WTC11 (cell line): ENCODE results near the gene TTLL11. TPM values are rescaled to one million over a fixed set of nuclear protein-coding genes. Genes with fewer than 3 reads are reported as not detected.

Experiments
- ATAC-seq: fragments of 200-7000 bp; cut with Tn5 transposase; 2 replicates; pipeline ENCODE4 v1.10.0; 2021; ENCODE audit warnings: mild to moderate bottlenecking, moderate library complexity
- CTCF ChIA-PET: fragments of 300-600 bp; sonication (Branson Sonifier 250); formaldehyde crosslinking; loops from one replicate; lab custom pipeline; 2021; ENCODE audit warnings: antibody characterized with exemption; lab: Charles Lee
- POLR2A ChIA-PET: fragments of 350-600 bp; sonication (Branson Sonifier 250); formaldehyde crosslinking; loops from one replicate; lab custom pipeline; 2021; ENCODE audit warnings: antibody characterized with exemption; lab: Charles Lee
- DNase-seq: peaks from one replicate; pipeline ENCODE4 v3.0.0; 2021; ENCODE audit warnings: low spot score
- H3K27ac Mint-ChIP-seq: 2 replicates; pipeline ENCODE4 v1.8.0; 2021; ENCODE audit warnings: mixed read lengths
- H3K27me3 Mint-ChIP-seq: 2 replicates; pipeline ENCODE4 v1.8.0; 2021; ENCODE audit warnings: low read depth, mild to moderate bottlenecking, moderate library complexity, mixed read lengths
- H3K36me3 Mint-ChIP-seq: 2 replicates; pipeline ENCODE4 v1.8.0; 2021; ENCODE audit warnings: mixed read lengths
- H3K4me1 Mint-ChIP-seq: 2 replicates; pipeline ENCODE4 v1.8.0; 2022; ENCODE audit warnings: mixed read lengths
- H3K4me3 Mint-ChIP-seq: 2 replicates; pipeline ENCODE4 v1.8.0; 2021; ENCODE audit warnings: mild to moderate bottlenecking, moderate library complexity, mixed read lengths
- H3K9me3 Mint-ChIP-seq: 2 replicates; pipeline ENCODE4 v1.8.0; 2021; ENCODE audit warnings: mixed read lengths
- ATF1 ChIP-seq: sonication (generic); formaldehyde crosslinking; IDR thresholded peaks from 2 replicates; pipeline ENCODE4 v1.8.1; 2023; ENCODE audit warnings: mild to moderate bottlenecking, moderate library complexity, missing genetic modification reagents
- CREM ChIP-seq: sonication (generic); formaldehyde crosslinking; IDR thresholded peaks from 2 replicates; pipeline ENCODE4 v1.8.1; 2022; ENCODE audit warnings: mild to moderate bottlenecking, missing genetic modification reagents, moderate library complexity
- ETV6 ChIP-seq: sonication (generic); formaldehyde crosslinking; IDR thresholded peaks from 2 replicates; pipeline ENCODE4 v1.8.1; 2022; ENCODE audit warnings: mild to moderate bottlenecking, missing genetic modification reagents
- FOXJ3 ChIP-seq: sonication (generic); formaldehyde crosslinking; IDR thresholded peaks from 2 replicates; pipeline ENCODE4 v1.9.0; 2021; ENCODE audit warnings: missing genetic modification reagents, mild to moderate bottlenecking, borderline replicate concordance
- FOXP1 ChIP-seq: sonication (generic); formaldehyde crosslinking; IDR thresholded peaks from 2 replicates; pipeline ENCODE4 v1.8.0; 2022; ENCODE audit warnings: missing genetic modification reagents, mild to moderate bottlenecking, moderate library complexity, borderline replicate concordance
- IRF2 ChIP-seq: sonication (generic); formaldehyde crosslinking; IDR thresholded peaks from 2 replicates; pipeline ENCODE4 v1.8.0; 2022; ENCODE audit warnings: low read depth, missing genetic modification reagents, borderline replicate concordance
- JUN ChIP-seq: sonication (generic); formaldehyde crosslinking; IDR thresholded peaks from 2 replicates; pipeline ENCODE4 v1.8.0; 2023; ENCODE audit warnings: mild to moderate bottlenecking, missing genetic modification reagents
- MXD4 ChIP-seq: fragments of 250-450 bp; sonication (Bioruptor Pico); IDR thresholded peaks from 2 replicates; pipeline ENCODE4 v1.8.0; 2021; ENCODE audit warnings: mild to moderate bottlenecking, moderate library complexity, borderline replicate concordance
- OVOL2 ChIP-seq: fragments of 250-450 bp; sonication (Bioruptor Pico); IDR thresholded peaks from 2 replicates; pipeline ENCODE4 v1.9.0; 2021; ENCODE audit warnings: mild to moderate bottlenecking, borderline replicate concordance
- PRRX2 ChIP-seq: fragments of 250-450 bp; sonication (Bioruptor Pico); IDR thresholded peaks from 2 replicates; pipeline ENCODE4 v1.8.0; 2021; ENCODE audit warnings: mild to moderate bottlenecking
- RELA ChIP-seq: sonication (generic); formaldehyde crosslinking; IDR thresholded peaks from 2 replicates; pipeline ENCODE4 v1.8.1; 2022; ENCODE audit warnings: missing genetic modification reagents, mild to moderate bottlenecking, borderline replicate concordance
- SOX15 ChIP-seq: fragments of 250-450 bp; sonication (Bioruptor Pico); IDR thresholded peaks from 2 replicates; pipeline ENCODE4 v1.9.0; 2021; ENCODE audit warnings: mild to moderate bottlenecking
- SP1 ChIP-seq: sonication (generic); formaldehyde crosslinking; conservative IDR thresholded peaks from 2 replicates; pipeline ENCODE4 v1.8.1; 2022; ENCODE audit warnings: missing genetic modification reagents
- ZNF138 ChIP-seq: sonication (generic); formaldehyde crosslinking; conservative IDR thresholded peaks from 2 replicates; pipeline ENCODE4 v1.8.1; 2022; ENCODE audit warnings: mild to moderate bottlenecking, moderate library complexity, missing genetic modification reagents
- ZNF263 ChIP-seq: sonication (generic); formaldehyde crosslinking; IDR thresholded peaks from 2 replicates; pipeline ENCODE4 v1.8.1; 2022; ENCODE audit warnings: low read depth, mild to moderate bottlenecking, moderate library complexity, missing genetic modification reagents
- total RNA-seq: library from RNA; stranded (reverse); gene quantifications from 3 replicates; pipeline ENCODE4 v1.2.3, GENCODE V29; 2021
- TF ChIP-seq, protein P1 (sequence below): sonication (generic); formaldehyde crosslinking; IDR thresholded peaks from 2 replicates; pipeline ENCODE4 v1.8.0; 2022; ENCODE audit warnings: missing genetic modification reagents
- TF ChIP-seq, protein P2 (sequence below): fragments of 250-450 bp; sonication (Bioruptor Pico); conservative IDR thresholded peaks from 2 replicates; pipeline ENCODE4 v1.9.0; 2021; ENCODE audit warnings: mild to moderate bottlenecking
- TF ChIP-seq, protein P3 (sequence below): sonication (generic); formaldehyde crosslinking; IDR thresholded peaks from 2 replicates; pipeline ENCODE4 v1.8.1; 2023; ENCODE audit warnings: mild to moderate bottlenecking, missing genetic modification reagents
- TF ChIP-seq, protein P4 (sequence below): fragments of 200-600 bp; IDR thresholded peaks from 2 replicates; pipeline ENCODE4 v1.8.0; 2022; ENCODE audit warnings: antibody characterized with exemption

TTLL11 gene
- total RNA-seq, 1 experiment from 2014 or later = 1.1 TPM

DNA sequence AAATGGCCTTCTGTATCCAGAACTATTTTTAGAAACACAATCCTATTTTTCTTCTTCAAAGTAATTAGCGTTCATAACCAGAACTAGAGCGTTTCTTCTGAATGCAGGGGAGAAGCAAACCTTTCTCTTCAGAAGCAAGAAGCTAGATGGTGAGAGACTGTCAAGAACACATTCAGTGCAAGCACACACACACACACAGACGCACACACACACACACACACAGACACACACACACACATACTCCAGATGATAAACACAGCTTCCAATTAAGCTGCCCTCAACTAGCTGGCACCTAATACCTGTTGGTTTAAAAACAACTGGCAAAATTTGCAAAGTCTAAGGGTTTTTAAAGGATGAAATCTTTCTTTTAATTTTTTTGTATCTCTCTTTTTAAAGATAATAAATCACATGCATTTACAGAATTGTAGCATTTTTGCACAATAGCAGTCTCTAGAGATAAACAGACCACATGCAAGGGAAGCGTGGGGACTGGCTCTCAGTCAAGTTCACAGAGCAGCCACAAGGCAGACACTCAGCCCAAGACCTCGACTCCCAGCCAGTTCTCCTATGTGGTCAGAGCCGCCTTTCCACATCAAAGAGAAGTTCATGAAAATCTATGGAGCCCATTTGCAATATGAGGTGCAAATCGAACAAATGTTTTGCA is 138.5 kb downstream of the TTLL11 start:
- POLR2A ChIA-PET = no interaction called here
- H3K36me3 Mint-ChIP-seq = no peaks in the 10 kb centered on the region
- TF ChIP-seq, protein P1, sequence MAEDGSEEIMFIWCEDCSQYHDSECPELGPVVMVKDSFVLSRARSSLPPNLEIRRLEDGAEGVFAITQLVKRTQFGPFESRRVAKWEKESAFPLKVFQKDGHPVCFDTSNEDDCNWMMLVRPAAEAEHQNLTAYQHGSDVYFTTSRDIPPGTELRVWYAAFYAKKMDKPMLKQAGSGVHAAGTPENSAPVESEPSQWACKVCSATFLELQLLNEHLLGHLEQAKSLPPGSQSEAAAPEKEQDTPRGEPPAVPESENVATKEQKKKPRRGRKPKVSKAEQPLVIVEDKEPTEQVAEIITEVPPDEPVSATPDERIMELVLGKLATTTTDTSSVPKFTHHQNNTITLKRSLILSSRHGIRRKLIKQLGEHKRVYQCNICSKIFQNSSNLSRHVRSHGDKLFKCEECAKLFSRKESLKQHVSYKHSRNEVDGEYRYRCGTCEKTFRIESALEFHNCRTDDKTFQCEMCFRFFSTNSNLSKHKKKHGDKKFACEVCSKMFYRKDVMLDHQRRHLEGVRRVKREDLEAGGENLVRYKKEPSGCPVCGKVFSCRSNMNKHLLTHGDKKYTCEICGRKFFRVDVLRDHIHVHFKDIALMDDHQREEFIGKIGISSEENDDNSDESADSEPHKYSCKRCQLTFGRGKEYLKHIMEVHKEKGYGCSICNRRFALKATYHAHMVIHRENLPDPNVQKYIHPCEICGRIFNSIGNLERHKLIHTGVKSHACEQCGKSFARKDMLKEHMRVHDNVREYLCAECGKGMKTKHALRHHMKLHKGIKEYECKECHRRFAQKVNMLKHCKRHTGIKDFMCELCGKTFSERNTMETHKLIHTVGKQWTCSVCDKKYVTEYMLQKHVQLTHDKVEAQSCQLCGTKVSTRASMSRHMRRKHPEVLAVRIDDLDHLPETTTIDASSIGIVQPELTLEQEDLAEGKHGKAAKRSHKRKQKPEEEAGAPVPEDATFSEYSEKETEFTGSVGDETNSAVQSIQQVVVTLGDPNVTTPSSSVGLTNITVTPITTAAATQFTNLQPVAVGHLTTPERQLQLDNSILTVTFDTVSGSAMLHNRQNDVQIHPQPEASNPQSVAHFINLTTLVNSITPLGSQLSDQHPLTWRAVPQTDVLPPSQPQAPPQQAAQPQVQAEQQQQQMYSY (CRISPR knock-in tag) = no peak
- TF ChIP-seq, protein P2, sequence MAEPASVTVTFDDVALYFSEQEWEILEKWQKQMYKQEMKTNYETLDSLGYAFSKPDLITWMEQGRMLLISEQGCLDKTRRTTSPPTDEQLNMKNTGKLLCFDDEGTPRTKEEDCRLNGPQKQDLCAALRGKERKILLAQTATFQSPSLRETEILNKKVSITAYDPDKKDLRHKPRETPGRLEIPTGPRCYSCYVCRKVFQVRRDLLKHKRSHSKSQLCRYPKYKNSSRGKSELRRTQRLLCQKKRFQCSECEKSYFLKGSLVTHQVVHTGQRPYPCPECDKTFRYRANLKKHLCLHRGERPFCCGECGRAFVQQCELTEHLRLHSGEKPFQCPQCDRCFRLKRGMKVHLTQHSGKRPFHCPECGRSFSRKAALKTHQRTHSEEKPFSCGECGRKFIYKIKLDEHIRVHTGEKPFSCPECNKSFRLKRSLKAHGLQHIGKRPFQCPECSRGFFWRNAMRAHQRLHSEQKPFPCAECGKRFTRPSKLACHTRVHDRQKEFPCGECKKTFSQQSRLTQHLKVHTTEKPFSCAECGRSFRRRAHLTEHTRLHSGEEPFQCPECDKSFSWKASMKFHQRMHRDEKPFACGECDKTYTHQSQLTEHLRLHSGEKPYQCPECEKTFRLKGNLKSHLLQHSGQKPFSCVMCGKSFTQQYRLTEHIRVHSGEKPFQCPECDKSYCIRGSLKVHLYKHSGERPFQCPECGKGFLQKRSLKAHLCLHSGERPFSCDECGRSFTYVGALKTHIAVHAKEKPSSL (CRISPR knock-in tag) = no peak
- TF ChIP-seq ZNF263 (CRISPR knock-in tag) = no peak
- TF ChIP-seq ZNF138 = no peak
- TF ChIP-seq, all 79 proteins: peak for 0
- no peaks in the 10 kb centered on the region; the same call in 1 of the 2 replicates for H3K4me1 Mint-ChIP-seq
- ATAC-seq = no peak
- H3K9me3 Mint-ChIP-seq = no peaks in the 10 kb centered on the region
- DNase-seq = no peak
- no peak overlapping the region for H3K27ac Mint-ChIP-seq
- no peak overlapping the region for H3K4me3 Mint-ChIP-seq
- CTCF ChIA-PET = interaction anchor here (1.4 kb wide), 1 partner anchor 24 kb away, joined by 3 read pairs; no protein-coding TSS in a partner anchor
- H3K27me3 Mint-ChIP-seq = no peaks in the 10 kb centered on the region

DNA sequence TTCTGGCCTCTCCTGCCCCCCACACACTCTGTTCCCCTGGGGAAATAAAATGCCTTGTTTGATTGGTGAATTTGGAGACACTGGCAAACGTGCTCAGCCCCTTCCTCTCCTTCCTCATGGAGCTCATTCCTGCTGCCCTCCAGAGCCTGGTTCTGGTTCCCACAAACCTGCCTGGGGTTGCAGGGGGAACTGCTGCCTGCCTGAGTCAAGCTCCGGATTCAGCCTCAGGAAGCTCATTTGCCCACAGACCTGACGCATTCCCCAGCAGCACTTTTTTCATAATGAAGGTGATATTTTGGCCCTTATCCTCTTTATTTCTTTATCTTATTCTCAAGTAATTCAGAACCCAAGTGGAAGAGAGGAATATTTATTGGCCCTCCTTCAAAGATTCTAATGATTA is 140.5 kb downstream of the TTLL11 start:
- POLR2A ChIA-PET = no interaction called here
- Mint-ChIP-seq H3K4me3 (no peak overlapping the region), H3K9me3 (no peaks in the 10 kb centered on the region), H3K27ac (no peak overlapping the region)
- TF ChIP-seq CREM (CRISPR knock-in tag) (no peak), SOX15 (CRISPR knock-in tag) (no peak), FOXP1 (CRISPR knock-in tag) (no peak), ATF1 (CRISPR knock-in tag) (no peak), OVOL2 (no peak), RELA (no peak), SP1 (CRISPR knock-in tag) (no peak), JUN (CRISPR knock-in tag) (no peak), MXD4 (no peak), PRRX2 (no peak), ZNF263 (CRISPR knock-in tag) (no peak), IRF2 (no peak), ETV6 (CRISPR knock-in tag) (no peak), FOXJ3 (CRISPR knock-in tag) (no peak)
- TF ChIP-seq, protein P3, sequence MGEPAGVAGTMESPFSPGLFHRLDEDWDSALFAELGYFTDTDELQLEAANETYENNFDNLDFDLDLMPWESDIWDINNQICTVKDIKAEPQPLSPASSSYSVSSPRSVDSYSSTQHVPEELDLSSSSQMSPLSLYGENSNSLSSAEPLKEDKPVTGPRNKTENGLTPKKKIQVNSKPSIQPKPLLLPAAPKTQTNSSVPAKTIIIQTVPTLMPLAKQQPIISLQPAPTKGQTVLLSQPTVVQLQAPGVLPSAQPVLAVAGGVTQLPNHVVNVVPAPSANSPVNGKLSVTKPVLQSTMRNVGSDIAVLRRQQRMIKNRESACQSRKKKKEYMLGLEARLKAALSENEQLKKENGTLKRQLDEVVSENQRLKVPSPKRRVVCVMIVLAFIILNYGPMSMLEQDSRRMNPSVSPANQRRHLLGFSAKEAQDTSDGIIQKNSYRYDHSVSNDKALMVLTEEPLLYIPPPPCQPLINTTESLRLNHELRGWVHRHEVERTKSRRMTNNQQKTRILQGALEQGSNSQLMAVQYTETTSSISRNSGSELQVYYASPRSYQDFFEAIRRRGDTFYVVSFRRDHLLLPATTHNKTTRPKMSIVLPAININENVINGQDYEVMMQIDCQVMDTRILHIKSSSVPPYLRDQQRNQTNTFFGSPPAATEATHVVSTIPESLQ (CRISPR knock-in tag) = no peak
- TF ChIP-seq, protein P4, sequence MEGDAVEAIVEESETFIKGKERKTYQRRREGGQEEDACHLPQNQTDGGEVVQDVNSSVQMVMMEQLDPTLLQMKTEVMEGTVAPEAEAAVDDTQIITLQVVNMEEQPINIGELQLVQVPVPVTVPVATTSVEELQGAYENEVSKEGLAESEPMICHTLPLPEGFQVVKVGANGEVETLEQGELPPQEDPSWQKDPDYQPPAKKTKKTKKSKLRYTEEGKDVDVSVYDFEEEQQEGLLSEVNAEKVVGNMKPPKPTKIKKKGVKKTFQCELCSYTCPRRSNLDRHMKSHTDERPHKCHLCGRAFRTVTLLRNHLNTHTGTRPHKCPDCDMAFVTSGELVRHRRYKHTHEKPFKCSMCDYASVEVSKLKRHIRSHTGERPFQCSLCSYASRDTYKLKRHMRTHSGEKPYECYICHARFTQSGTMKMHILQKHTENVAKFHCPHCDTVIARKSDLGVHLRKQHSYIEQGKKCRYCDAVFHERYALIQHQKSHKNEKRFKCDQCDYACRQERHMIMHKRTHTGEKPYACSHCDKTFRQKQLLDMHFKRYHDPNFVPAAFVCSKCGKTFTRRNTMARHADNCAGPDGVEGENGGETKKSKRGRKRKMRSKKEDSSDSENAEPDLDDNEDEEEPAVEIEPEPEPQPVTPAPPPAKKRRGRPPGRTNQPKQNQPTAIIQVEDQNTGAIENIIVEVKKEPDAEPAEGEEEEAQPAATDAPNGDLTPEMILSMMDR = no peak
- TF ChIP-seq, all 79 proteins: peak for 0
- Mint-ChIP-seq H3K36me3 (no peaks in the 10 kb centered on the region), H3K27me3 (no peaks in the 10 kb centered on the region), H3K4me1 (peaks cover 5% of the 10 kb centered on the region)
- DNase-seq (no peak), ATAC-seq (no peak)
- CTCF ChIA-PET = interaction anchor here (0.8 to 1.5 kb wide), 6 partner anchors 17 to 269 kb away, joined by 3 to 7 read pairs (median 3); no protein-coding TSS in a partner anchor
